HG03575 (cell line): Measurements from ENCODE around the gene DDTL.

Source experiments
- ATAC-seq: cut with Tn5 transposase; IDR thresholded peaks from one replicate; pipeline ENCODE4 v1.9.1; 2021; ENCODE audit not compliant: unreplicated experiment, insufficient number of reproducible peaks, low FRiP score; ENCODE audit errors: extremely low read depth

DDTL gene

DNA sequence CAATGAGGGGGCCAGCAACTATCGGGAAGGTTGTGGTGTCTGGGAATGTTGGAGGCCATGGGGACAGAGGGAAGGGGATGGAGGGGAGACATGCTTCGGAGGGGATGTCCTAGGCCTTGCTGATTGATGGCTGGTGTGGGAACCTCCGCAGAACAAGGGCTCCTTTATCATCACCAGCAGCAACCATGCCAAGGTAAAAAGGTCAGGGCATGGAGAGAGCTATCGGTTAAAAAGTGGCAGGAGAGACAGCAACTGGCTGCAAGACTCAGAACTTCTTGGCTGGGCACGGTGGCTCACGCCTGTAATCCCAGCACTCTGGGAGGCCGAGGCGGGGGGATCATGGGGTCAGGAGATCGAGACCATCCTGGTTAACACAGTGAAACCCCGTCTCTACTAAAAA is 35.6 kb downstream of the DDTL start:
- no peak for ATAC-seq

DNA sequence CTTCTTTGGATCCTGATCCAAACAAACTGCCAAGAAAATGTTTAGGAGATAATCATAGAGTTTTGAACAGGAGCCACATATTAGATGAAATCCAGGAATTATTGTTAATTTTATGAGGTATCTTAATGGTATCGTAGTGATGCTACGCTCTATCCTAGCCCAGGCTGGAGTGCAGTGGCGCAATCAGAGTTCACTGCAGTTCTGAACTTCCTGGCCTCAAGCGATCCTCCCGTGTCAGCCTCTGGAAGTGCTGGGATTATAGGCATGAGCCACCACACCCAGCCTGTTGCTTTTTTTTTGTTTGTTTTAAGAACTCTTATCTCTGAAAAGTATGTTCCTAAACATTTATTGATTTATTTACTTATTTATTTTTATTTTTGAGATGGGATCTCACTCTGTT is 36.2 kb downstream of the DDTL start:
- no peak for ATAC-seq

DNA sequence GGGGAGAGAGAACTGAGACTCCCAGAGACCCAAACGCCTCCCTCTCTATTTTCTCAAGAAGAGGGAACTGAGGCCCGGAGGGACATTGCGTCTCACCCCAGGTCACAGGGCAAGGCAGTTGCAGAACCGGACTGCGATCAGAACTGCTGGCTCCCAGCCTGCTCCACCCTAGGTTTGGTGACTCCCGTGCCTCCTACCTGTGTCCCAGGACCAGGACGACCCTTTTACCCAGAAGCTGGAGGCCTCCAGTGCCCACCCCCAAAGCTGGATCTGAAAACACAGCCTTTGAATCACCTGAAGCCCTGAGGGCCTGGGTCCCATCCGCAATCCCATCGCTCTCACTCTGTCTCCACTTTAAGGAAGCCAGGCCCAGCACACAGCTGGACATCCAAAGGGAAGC is 37.2 kb downstream of the DDTL start:
- no peak for ATAC-seq

DNA sequence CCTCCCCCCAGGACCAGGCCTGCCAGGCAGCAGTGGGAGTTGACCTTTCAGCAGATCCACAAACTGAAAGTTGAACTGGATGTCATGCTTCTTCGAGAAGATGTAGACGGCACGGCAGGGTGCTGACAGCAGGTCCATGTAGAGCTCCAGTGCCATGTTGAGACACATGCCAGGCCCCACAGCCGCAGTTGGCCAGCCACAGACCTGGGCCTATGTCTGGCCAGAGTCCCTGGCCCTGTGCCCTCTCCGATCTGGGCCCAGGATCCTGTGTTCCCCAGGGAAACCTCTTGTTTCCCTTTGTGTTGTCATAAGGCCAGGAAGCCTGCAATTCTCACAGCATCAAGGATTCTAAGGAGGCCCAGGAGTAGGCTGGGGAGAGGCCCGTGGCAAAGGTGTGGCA is 38.5 kb downstream of the DDTL start, which contains the start of gene GSTT4:
TSS of gene GSTT4 (minus strand) at position 253 of the 400 bp plus-strand sequence. CDS start at position 156, 97 bp downstream.
- no peak for ATAC-seq

DNA sequence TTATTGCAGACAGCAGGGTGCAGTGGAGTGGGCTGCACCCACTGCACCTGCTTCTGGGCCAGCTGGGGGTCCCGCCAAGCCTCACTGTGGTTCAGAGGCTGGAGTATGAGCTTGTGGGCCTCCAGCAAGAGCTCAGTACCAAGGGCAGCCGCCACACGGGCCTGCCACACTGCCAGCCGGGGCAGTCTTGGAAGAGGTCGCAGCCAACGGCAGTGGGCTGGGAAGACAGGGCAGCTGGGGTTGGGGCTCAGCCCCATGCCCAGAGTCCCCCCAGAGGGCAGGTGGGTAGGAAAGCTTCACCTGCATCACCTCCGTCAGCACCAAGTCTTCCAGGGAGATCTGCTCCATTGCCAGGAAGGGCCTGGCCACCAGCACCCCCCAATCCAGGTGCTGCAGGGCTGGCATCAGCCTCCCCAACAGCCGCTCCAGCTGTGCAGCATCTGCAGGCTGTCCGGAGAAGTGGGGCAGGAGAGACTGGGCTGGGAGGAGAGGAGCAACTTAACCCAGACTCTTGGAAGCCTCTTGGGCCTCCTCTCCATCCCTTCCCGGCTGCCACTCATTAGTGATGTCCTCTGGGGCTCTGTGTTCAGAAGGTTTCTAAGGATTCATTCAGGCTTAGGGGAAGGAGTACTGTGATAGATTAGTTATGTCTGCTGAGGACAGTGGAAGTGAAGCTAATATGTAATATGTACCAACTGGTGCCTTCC is 39.7 kb downstream of the DDTL start:
- ATAC-seq = no peak

DNA sequence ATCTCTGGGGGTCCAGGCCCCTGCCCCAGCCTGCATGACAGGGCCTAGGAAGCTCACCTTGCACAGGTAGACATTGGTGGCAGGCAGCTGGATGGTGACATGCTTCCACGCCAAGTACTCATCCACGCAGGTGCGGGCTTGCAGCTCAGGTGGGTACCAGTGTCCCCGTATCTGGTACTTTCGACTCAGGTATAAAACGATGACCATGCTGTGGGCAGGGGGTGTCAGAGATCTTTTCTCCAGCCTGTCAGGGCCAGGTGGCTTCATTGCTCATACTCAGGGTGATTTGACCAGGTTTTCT is 40.2 kb downstream of the DDTL start:
- no peak for ATAC-seq

DNA sequence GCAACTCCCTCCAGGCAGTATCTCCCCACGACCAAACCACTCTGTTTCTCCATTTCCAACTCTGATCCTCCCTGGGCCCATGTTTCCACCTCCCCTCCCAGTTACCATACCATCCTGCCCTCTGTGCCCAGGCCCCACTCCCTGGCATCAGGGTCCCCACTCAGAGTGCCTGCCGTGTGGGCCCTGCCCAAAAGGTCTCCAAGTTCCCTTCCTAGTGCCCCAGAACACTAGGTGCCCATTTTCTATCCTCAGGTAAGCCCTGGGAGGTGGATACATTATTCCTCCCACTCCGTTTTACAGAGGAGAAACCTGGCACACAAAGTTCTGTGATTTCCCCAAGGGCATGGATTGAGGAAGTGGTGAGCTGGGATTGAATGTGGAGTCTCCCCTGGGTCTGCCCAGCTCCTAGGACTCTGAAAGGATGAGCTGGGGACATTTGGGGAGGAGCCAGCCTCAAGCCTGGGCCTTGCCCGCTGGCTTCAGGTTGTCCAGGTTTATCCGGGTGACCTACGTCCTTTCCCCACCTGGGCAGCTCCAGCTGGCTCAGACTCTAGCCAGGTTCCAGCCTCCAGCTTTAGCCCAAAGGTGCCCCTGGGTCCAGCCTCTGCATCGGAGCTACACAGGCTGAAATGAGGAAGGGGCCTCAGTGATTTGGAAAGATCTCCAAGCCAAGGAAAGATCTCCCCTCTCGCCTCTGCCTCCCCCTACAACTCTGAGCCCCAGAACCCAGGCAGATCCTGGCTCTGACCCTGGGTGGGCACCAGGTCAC is 40.7 kb downstream of the DDTL start:
- ATAC-seq = no peak

DNA sequence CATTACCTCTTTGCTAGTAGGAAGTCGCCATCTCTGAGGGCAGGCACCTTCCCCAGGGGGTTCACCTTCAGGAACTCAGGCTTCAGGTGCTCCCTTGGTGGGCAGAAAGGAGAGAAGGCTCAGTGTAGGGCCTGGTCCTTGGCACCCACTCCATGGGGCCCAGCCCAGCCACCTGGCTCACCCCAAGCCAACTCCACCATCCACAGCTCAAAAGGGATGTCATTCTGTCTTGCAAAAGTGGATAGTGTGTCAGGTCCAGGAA is 41.3 kb downstream of the DDTL start:
- ATAC-seq = no peak

DNA sequence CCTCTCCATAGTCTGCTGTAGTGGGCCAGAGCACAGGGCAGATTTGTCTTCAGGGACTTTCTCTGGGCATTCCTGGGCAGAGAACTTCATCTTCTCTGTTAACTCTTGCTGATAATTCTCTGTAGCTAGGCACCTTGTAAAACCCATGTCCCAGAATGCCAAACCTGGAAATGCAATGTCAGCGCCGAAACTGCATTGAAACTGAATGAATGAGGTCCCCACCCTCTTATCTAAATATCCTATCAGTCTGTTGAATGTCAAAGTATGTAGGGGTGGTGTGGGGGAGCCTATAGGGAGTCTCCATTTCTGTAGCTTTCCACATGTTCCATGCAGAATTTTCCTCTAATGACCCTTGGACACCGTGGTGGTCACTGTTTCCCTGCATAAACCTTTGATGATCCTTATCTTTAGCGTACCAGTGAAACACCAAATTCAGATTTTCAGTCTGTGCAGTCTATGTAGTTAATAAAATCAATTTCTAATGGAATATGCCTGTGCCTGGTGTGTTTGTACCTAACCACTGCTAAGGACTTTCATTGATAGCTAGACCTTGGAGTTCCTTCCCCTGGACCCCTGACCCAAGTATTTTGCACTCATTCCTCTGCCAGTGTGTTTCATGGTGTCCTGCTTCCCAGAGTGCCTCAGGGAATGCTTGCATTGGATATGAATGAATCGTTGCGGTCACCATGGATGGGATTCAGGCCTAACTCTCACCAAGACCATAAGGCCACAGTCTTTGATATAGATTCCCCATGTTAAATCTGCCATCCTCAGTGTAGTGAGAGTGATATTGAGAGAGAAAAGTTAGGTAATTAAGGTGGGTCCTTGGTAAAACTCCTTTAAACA is 41.9 kb downstream of the DDTL start:
- no peak for ATAC-seq

DNA sequence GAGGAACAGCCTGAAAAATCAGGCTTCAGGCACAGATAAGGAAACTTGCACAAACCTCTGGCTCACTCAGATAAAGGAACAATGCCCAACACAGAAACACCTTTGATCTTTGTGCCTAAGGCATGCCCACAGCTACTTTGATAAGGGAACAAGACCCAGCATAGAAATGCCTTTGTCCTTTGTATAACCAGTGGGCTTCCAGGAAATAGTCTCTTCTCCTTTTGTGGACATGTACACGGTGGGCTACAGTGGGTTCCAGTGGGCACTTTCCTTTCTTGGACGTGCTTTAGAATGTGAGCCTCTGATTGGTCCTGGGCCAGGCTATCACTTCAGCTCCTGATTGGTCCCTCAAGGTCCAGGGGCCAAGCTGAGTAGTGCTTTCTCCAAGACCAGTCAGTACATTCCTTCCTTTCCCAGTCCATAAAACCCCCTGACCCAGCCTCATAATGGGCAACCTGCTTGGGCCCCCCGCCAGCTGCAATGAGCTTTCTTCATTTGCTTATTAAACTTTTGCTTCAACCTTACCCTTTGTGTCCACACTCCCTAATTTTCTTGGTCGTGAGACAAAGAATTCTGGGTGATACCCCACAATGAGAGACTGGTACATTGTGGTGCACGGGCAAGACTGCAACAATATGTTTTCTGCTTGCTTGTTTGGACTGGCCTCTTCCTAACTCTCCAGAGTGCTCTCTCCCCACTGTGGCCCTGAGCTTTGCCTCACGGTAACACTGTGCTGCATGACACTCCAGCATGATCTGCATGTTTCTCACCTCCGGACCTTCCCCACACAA is 42.7 kb downstream of the DDTL start:
- no peak for ATAC-seq

DNA sequence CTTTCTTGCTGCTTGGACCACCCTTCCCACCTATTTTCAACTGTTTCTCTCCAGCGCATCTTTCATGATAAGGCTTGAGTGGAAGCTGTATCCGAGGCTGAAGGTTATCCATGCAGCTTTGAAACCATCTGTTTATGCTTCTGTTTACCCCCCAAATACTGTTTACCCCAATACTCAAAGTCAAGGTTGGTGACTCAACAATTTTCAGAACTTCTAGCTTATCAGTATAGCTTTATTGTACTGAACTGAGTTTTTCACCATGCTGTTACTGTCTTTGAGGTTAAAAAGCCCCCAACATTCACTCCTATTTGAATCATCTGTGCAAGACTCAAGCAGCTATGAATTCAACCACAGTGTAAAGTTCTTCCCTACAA is 43.3 kb downstream of the DDTL start:
- ATAC-seq = no peak

DNA sequence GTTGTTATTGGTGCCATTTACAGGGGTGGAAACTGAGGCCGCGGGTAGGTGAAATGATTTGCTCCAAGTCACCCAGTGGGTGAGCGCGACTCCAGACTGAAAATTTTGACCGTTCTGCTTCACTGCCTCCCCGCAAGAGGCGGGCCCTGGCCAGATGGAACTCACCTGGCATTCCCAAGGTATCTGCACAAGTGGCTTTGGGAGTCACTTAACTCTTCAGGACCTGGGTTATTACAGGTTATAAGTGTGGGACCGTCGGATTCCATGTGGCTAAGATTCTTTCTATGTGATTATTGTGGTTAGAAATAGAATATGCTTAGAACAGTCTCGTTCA is 45.0 kb downstream of the DDTL start:
- no peak for ATAC-seq

DNA sequence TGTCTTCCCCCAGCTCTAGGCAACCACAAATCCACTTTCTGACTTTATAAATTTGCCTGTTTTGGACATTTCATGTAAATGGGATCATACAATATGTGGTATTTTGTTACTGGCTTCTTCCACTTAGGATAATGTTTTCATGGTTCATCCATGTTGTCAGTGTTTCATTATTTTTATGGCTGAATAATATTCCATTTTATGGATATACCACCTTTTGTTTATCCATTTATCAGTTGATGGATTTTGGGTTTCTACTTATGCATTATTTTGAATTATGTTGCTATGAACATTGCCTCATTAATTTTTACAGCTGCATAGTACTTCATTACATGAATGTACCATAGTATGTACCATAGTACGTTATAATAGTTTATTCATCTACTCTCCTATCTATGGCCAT is 49.5 kb downstream of the DDTL start:
- no peak for ATAC-seq

DNA sequence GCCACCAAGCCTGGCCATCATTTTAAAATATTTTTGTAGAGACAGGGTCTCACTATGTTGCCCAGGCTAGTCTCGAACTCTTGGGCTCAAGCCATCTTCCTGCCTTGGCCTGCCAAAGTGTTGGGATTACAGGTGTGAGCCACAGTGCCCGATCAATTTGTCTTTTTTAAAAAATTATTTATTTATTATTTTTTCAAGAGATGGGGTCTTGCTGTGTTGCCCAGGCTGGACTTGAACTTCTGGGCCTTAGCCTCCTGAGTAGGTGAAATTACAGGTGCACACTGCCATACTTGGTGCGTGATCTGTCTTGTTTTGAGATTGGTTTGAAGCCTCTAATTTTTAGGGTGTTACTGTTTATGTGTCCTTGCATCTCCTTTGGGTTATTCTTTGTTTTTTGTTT is 54.6 kb downstream of the DDTL start:
- ATAC-seq = no peak
